Measurements from ENCODE around the gene NDUFS7. TPM values are rescaled to one million over a fixed set of nuclear protein-coding genes. Genes with fewer than 3 reads are reported as not detected.

NDUFS7 gene
- total and polyA plus RNA-seq, 7 donors, result 177 to 423 (median 294) TPM

GRCh38 chr19:1377965-1378785 lies 5.5 kb upstream of the NDUFS7 start:
- no peak for ATAC-seq
- Histone ChIP-seq H3K9me3 (no peaks in the 10 kb centered on the region), H3K27me3 (ENCODE audit: insufficient read depth in 3 of 3, low read length in 2 of 3) (no peaks in the 10 kb centered on the region), H3K4me3 (no peak overlapping the region), H3K36me3 (ENCODE audit: insufficient read depth in 1 of 2, low read depth in 1 of 2) (peaks cover 0 to 35% of the 10 kb centered on the region in 2 donors), H3K4me1 (peaks cover 5% of the 10 kb centered on the region), H3K27ac (no peak overlapping the region)
- TF ChIP-seq, protein P1, sequence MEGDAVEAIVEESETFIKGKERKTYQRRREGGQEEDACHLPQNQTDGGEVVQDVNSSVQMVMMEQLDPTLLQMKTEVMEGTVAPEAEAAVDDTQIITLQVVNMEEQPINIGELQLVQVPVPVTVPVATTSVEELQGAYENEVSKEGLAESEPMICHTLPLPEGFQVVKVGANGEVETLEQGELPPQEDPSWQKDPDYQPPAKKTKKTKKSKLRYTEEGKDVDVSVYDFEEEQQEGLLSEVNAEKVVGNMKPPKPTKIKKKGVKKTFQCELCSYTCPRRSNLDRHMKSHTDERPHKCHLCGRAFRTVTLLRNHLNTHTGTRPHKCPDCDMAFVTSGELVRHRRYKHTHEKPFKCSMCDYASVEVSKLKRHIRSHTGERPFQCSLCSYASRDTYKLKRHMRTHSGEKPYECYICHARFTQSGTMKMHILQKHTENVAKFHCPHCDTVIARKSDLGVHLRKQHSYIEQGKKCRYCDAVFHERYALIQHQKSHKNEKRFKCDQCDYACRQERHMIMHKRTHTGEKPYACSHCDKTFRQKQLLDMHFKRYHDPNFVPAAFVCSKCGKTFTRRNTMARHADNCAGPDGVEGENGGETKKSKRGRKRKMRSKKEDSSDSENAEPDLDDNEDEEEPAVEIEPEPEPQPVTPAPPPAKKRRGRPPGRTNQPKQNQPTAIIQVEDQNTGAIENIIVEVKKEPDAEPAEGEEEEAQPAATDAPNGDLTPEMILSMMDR (IDR thresholded peaks at IDR 0.05), result no peak
- no peak for DNase-seq
- WGBS, 3 donors, result 79 to 88% (median 84%) methylated on average over 32 to 33 of the region's 33 CpGs
- intact Hi-C loops (cut with DNase I), result no loop called here

- peaks cover 0 to 25% of the 10 kb centered on the region in 2 donors for H3K36me3 ChIP-seq (ENCODE audit: insufficient read depth in 1 of 2, low read depth in 1 of 2)
- H3K4me1 ChIP-seq, result peaks cover 5% of the 10 kb centered on the region
- WGBS, 3 donors, result 67 to 80% (median 69%) methylated on average over 27 of the region's 27 CpGs
- no peaks in the 10 kb centered on the region for H3K27me3 ChIP-seq (ENCODE audit: insufficient read depth in 3 of 3, low read length in 2 of 3)
- DNase-seq, result no peak
- intact Hi-C loops (cut with DNase I), result no loop called here
- TF ChIP-seq, protein P1 (IDR thresholded peaks at IDR 0.05), result no peak
- H3K4me3 ChIP-seq, result no peak overlapping the region
- no peak for ATAC-seq
- H3K9me3 ChIP-seq, result no peaks in the 10 kb centered on the region
- no peak overlapping the region for H3K27ac ChIP-seq
Observed at GRCh38 chr19:1379126-1379905, 4.4 kb upstream of the NDUFS7 start.

DNA sequence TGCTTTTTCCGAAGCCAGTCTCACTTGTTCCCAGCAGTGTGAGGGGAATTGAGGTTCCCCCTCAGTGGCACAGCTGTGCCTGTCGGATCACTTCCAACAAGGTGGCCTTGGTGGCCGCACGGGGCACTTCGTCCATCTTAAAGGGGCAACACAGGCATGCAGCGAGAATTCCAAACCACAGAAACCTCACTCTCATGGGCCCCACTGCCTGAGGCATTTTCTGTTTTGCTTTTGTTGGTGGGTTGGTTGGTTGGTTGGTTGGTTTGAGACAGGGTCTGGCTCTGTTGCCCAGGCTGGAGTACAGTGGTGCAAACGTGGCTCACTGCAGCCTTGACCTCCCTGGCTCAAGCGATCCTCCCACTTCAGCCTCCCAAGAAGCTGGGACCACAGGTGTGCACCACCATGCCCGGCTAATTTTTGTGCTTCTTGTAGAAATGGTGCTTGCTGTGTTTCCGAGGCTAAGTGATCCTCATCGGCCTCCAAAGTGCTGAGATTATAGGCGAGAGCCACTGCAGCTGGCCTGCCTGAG lies 3.7 kb upstream of the NDUFS7 start:
- Histone ChIP-seq H3K36me3 (ENCODE audit: insufficient read depth in 1 of 2, low read depth in 1 of 2) (peaks cover 0 to 23% of the 10 kb centered on the region in 2 donors), H3K27ac (no peak overlapping the region), H3K27me3 (ENCODE audit: insufficient read depth in 3 of 3, low read length in 2 of 3) (no peaks in the 10 kb centered on the region), H3K4me1 (peaks cover 10% of the 10 kb centered on the region), H3K4me3 (no peak overlapping the region), H3K9me3 (no peaks in the 10 kb centered on the region)
- ATAC-seq, result no peak
- no peak for DNase-seq
- intact Hi-C loops (cut with DNase I), result loop anchor here in 1 of 2 donors (5.0 kb wide), 1 partner anchor 103 kb away; the partner anchor contains the start of gene FAM174C
- TF ChIP-seq, protein P1 (IDR thresholded peaks at IDR 0.05), result no peak
- 63 to 65% (median 64%) methylated on average over 12 of the region's 12 CpGs for WGBS, 3 donors

GRCh38 chr19:1382250-1382649 lies 1.5 kb upstream of the NDUFS7 start:
- WGBS, 3 donors, result 69 to 79% (median 72%) methylated on average over 3 of the region's 3 CpGs
- ATAC-seq, result no peak

More at GRCh38 chr19:1382250-1382649, 1.5 kb upstream of the NDUFS7 start:
- no peak overlapping the region for H3K4me3 ChIP-seq
- DNase-seq, result no peak
- no peaks in the 10 kb centered on the region for H3K9me3 ChIP-seq
- intact Hi-C loops (cut with DNase I), result loop anchor here in 1 of 2 donors (5.0 kb wide), 1 partner anchor 105 kb away; the partner anchor contains the start of gene FAM174C
- TF ChIP-seq, protein P1 (IDR thresholded peaks at IDR 0.05), result no peak
- peaks cover 33% of the 10 kb centered on the region for H3K4me1 ChIP-seq
- peaks cover 0 to 24% of the 10 kb centered on the region in 2 donors for H3K36me3 ChIP-seq (ENCODE audit: insufficient read depth in 1 of 2, low read depth in 1 of 2)
- H3K27ac ChIP-seq, result no peak overlapping the region
- no peaks in the 10 kb centered on the region for H3K27me3 ChIP-seq (ENCODE audit: insufficient read depth in 3 of 3, low read length in 2 of 3)

Data from psoas muscle (tissue), 8 donors.